Stomach smooth muscle (tissue), 2 donors: ENCODE data around the gene ST3GAL6.

ENCODE experiments used
- H3K27ac ChIP-seq: one replicate; pipeline ENCODE4 v1.7.0; 2013; ENCODE audit warnings: mild to moderate bottlenecking, low read length, inconsistent platforms
- H3K27me3 ChIP-seq, 2 donors: one replicate each; pipeline ENCODE4 v1.7.0; 2013; ENCODE audit warnings: low read length in 2 of 2; ENCODE audit not compliant: insufficient read depth in 2 of 2, control insufficient read depth in 1 of 2
- H3K36me3 ChIP-seq, 2 donors: one replicate each; pipeline ENCODE4 v1.7.0; 2013; ENCODE audit warnings: low read length in 2 of 2; ENCODE audit not compliant: control insufficient read depth in 2 of 2, insufficient read depth in 2 of 2
- H3K4me1 ChIP-seq: one replicate; pipeline ENCODE4 v1.7.0; 2013; ENCODE audit warnings: low read length; ENCODE audit not compliant: control insufficient read depth, insufficient read depth
- H3K4me3 ChIP-seq, 2 donors: one replicate each; pipeline ENCODE4 v1.7.0; 2013; ENCODE audit warnings: low read length in 2 of 2
- H3K9ac ChIP-seq, 2 donors: one replicate each; pipeline ENCODE4 v1.7.0; 2013; ENCODE audit warnings: low read length in 2 of 2, mild to moderate bottlenecking in 1 of 2
- H3K9me3 ChIP-seq, 2 donors: one replicate each; pipeline ENCODE4 v1.7.0; 2013; ENCODE audit warnings: low read length in 2 of 2; ENCODE audit not compliant: control insufficient read depth in 2 of 2
- donor health status: healthy.
- donor health status: Pancreatic carcinoma.

The ST3GAL6 gene, protein sequence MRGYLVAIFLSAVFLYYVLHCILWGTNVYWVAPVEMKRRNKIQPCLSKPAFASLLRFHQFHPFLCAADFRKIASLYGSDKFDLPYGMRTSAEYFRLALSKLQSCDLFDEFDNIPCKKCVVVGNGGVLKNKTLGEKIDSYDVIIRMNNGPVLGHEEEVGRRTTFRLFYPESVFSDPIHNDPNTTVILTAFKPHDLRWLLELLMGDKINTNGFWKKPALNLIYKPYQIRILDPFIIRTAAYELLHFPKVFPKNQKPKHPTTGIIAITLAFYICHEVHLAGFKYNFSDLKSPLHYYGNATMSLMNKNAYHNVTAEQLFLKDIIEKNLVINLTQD

DNA sequence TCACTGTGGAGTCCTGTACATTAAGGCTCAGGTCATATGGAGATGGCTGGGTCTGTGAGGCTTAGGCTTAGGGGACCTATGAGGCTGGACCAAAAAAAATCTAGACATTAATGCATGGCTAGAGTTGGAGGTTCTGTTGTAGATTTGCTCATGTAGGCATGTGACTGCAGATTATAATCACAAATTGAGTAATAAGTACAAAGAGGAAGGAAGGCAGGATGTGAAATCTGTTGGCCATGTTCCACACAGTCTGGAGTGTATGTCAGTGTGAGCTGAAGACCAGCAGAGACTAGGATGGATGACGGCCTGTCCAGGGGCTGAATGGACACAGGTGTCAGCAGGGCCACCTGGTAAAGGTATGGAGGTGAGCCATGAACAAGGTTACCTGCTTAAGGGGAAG, at the start of gene ST3GAL6:
TSS of gene ST3GAL6 (plus strand) at position 265 of the 400 bp plus-strand sequence. CDS start 5,101 bp downstream, outside the sequence.
- no peaks in the 10 kb centered on the region for H3K36me3 ChIP-seq
- no peak within 1 kb of the TSS for H3K4me3 ChIP-seq
- no peaks in the 10 kb centered on the region for H3K27me3 ChIP-seq
- no peak within 1 kb of the TSS for H3K9ac ChIP-seq
- H3K4me1 ChIP-seq: no peaks in the 10 kb centered on the region
- no peaks in the 10 kb centered on the region for H3K9me3 ChIP-seq
- H3K27ac ChIP-seq: no peak within 1 kb of the TSS

DNA sequence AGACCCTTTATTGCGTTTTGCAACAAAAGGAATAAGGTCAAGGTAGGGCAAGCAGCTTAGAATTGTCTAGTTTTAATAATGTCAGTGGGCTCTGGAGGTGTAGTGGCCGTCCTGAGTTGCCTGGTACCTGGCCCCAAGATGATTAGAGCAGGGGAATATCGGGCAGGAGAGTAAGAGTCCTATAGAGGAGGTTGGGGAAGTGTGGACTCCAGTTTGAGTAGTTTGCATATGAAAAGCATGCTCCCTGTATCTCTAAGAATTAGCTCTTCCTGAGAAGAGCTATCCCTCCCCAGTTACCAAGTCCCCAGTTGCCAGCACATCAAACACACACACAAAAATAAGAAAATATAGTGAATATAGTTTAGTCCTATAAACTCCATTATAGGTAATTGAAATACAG, 49.2 kb upstream of the ST3GAL6 start:
- Histone ChIP-seq H3K4me3 (no peak overlapping the region), H3K4me1 (no peaks in the 10 kb centered on the region), H3K36me3 (no peaks in the 10 kb centered on the region), H3K9ac (no peak overlapping the region), H3K9me3 (no peaks in the 10 kb centered on the region), H3K27me3 (no peaks in the 10 kb centered on the region), H3K27ac (no peak overlapping the region)

DNA sequence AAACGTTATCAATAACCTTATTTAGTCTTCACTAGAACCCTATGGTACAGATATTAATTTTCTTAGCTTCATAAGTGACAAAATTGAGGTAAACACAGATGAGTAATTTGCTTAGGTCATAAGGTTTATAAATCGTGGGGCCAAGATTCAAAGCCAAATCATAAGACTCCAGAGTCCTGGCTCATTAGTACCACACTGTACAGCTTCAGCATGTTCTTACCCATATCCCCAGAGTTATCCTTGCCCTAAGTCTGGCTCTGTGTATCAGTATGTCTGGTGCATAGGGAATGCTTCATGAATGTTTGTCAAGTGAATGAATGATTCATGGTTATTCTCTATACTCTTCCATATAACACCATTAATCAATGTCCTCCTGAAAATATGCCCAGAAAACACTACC, 45.6 kb upstream of the ST3GAL6 start:
- H3K27me3 ChIP-seq: no peaks in the 10 kb centered on the region
- H3K9ac ChIP-seq: no peak overlapping the region
- no peak overlapping the region for H3K4me3 ChIP-seq
- no peak overlapping the region for H3K27ac ChIP-seq
- no peaks in the 10 kb centered on the region for H3K4me1 ChIP-seq
- H3K9me3 ChIP-seq: no peaks in the 10 kb centered on the region
- H3K36me3 ChIP-seq: no peaks in the 10 kb centered on the region

DNA sequence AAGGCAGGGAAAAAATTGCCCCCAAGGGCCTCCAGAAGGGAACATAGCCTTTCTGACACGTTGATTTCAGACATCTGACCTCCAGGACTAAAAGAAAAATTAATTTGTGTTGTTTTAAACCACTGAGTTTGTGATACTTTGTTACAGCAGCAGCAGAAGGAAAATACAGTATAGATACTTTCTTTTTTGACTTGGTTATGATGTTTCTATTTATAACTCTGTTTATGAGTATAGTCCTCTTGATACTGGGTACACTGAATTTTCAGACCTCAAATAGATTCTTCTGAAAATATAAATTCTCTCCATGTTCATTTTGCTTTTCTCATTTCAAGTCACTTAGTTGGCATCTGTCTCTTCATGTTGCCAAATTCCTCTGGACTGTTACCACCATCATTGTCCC, 44.4 kb upstream of the ST3GAL6 start:
- no peaks in the 10 kb centered on the region for H3K27me3 ChIP-seq
- H3K9ac ChIP-seq: no peak overlapping the region
- H3K36me3 ChIP-seq: no peaks in the 10 kb centered on the region
- H3K4me3 ChIP-seq: no peak overlapping the region
- no peak overlapping the region for H3K27ac ChIP-seq
- H3K4me1 ChIP-seq: no peaks in the 10 kb centered on the region
- no peaks in the 10 kb centered on the region for H3K9me3 ChIP-seq

DNA sequence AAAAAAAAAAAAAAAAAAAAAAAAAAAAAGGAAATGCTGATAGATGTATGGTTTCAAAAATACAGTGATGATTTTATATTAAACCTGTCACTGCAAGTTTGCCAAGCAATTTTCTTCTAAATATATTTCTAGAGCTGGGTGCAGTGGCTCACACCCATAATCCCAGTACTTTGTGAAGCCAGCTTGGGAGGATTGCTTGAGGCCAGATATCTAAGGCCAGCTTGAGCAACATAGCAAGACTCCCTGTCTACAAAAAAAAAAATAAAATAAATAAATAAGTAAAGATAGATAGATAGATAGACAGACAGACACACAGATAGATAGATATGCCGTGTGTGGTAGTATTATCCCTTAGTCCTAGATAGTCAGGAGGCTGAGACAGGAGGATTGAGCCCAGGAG, 41.4 kb upstream of the ST3GAL6 start:
- Histone ChIP-seq H3K27ac (no peak overlapping the region), H3K27me3 (no peaks in the 10 kb centered on the region), H3K9ac (no peak overlapping the region), H3K9me3 (no peaks in the 10 kb centered on the region), H3K4me3 (no peak overlapping the region), H3K36me3 (no peaks in the 10 kb centered on the region), H3K4me1 (no peaks in the 10 kb centered on the region)

DNA sequence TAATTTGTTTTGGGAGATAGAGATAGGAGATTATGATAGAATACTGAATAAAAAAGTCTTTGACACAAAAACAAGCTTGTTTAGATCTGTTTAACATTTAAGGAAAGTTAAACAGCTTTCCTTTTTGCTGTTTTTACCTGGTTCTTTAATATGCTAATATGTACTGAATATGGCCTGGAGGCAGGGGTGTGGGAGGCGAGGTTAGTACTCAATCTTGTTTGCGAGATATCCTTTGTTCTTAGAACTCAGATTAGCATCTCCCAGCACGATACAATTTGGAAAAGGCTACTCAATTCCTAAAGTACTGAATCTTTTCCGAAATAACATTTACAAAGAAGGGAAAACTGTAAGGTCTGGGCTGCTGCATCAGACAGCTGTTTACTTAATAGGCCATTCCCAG, 40.8 kb upstream of the ST3GAL6 start:
- Histone ChIP-seq H3K9me3 (no peaks in the 10 kb centered on the region), H3K36me3 (no peaks in the 10 kb centered on the region), H3K27me3 (no peaks in the 10 kb centered on the region), H3K27ac (no peak overlapping the region), H3K4me3 (no peak overlapping the region), H3K4me1 (no peaks in the 10 kb centered on the region), H3K9ac (no peak overlapping the region)

DNA sequence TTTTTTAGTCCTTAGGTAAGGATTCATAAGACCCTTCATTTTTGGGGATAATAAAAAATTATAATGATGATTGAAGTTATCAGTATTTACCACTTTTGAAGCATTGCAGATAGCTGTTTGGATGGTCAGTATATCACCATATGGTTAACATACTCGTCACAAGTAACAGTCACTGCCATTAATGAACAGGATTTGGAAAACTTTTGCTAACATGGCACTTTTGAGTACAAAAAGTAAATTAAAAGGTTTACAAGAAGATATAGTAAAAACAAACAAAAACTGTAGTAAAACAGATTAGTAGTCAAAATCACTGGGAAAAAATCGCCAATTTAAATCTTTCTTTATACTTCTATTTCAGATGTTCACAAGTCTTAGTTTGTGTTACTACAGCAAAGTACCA, 37.8 kb upstream of the ST3GAL6 start:
- Histone ChIP-seq H3K27ac (no peak overlapping the region), H3K4me1 (no peaks in the 10 kb centered on the region), H3K9ac (no peak overlapping the region), H3K36me3 (no peaks in the 10 kb centered on the region), H3K9me3 (no peaks in the 10 kb centered on the region), H3K27me3 (no peaks in the 10 kb centered on the region), H3K4me3 (no peak overlapping the region)

DNA sequence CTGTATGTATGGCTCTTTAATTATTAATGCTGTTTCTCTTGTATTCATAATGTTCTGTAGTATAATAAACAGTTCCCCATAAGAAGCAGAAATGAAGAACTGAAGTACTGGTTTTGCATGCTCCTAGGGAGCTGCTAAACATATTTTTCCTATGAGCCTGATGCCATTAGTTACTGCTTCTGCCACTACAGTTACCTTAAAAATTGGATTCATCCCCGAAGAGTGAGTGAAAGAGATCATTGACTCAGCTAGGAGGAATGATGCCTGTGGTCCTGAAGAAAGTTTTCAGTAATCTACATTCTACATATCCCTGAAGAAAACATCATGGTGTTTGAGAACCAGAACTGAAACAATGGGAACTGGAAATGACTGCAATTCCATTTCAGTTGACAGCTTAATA, 37.1 kb upstream of the ST3GAL6 start:
- H3K27me3 ChIP-seq: no peaks in the 10 kb centered on the region
- no peak overlapping the region for H3K9ac ChIP-seq
- H3K36me3 ChIP-seq: no peaks in the 10 kb centered on the region
- H3K9me3 ChIP-seq: no peaks in the 10 kb centered on the region
- H3K27ac ChIP-seq: no peak overlapping the region
- H3K4me1 ChIP-seq: no peaks in the 10 kb centered on the region
- no peak overlapping the region for H3K4me3 ChIP-seq

DNA sequence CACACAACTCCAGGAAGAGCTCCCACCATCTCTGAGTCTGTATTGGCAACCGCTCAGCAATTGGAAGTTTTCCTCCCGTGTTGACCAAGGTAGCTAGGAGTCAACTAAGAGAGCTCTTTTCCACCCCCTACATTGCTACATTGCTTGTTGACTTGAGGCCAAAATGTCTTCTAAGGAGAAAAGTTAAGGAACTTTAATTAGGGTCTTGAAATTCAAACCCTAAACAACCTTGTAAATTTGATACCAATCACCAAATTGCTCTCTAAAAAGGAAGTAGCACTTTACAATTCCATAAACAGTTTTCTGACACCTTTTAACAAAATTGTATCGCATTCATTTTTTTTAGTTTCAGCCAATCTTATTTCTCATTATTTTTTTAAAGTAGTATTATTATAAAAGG, 35.5 kb upstream of the ST3GAL6 start:
- Histone ChIP-seq H3K27ac (no peak overlapping the region), H3K9ac (no peak overlapping the region), H3K4me1 (peaks cover 6% of the 10 kb centered on the region), H3K4me3 (no peak overlapping the region), H3K9me3 (no peaks in the 10 kb centered on the region), H3K36me3 (no peaks in the 10 kb centered on the region), H3K27me3 (no peaks in the 10 kb centered on the region)

DNA sequence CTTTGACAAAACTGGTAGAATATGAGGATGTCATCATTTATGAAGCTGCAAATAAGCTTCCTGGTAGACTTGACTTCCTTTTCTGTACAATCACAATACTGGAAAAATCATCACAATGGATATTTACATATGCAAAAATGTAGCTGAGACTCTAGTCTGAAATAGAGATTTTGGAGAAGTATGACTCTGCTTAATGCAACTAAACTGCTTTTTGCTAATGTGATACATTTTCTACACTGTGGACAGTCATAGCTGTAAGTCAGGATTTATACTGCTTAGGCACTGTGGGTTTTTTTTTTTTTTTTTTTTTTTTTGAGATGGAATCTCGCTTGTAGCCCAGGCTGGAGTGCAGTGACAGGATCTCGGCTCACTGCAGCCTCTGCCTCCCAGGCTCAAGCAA, 34.5 kb upstream of the ST3GAL6 start:
- no peaks in the 10 kb centered on the region for H3K9me3 ChIP-seq
- no peak overlapping the region for H3K27ac ChIP-seq
- H3K9ac ChIP-seq: no peak overlapping the region
- H3K27me3 ChIP-seq: no peaks in the 10 kb centered on the region
- no peaks in the 10 kb centered on the region for H3K36me3 ChIP-seq
- peaks cover 11% of the 10 kb centered on the region for H3K4me1 ChIP-seq
- no peak overlapping the region for H3K4me3 ChIP-seq

DNA sequence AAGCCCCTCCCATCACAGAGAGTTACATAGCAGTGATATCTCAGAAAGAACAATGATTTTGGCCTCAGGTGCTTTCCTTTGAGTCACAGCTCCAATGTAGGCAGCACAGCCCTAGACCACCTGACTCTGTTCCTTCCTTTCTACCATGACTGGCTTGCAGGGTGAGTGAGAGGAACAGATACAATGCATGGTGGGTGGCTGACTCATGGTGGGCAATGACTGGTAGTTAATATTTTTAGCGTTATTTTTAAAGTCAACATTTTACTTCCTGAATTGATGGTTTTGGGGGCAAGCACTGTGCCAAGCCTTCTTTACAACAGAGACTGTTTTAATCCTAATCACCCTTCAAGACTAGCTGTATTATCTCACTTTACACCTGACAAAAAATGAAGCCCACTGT, 32.8 kb upstream of the ST3GAL6 start:
- H3K36me3 ChIP-seq: no peaks in the 10 kb centered on the region
- no peak overlapping the region for H3K4me3 ChIP-seq
- H3K27me3 ChIP-seq: no peaks in the 10 kb centered on the region
- no peak overlapping the region for H3K27ac ChIP-seq
- H3K9me3 ChIP-seq: no peaks in the 10 kb centered on the region
- no peak overlapping the region for H3K9ac ChIP-seq
- peaks cover 11% of the 10 kb centered on the region for H3K4me1 ChIP-seq
